Motor neuron (in vitro differentiated cells): ENCODE data around the gene SFTPA2. TPM values are rescaled to one million over a fixed set of nuclear protein-coding genes. Genes with fewer than 3 reads are reported as not detected.

Experiments used
- total RNA-seq, 8 experiments: library from RNA; unstranded; fragments of 300-600 nt; gene quantifications; 2 replicates each; pipeline versions ENCODE4 v1.2.3 to v1.2.4, GENCODE V29; 2022

SFTPA2 gene
- total RNA-seq, 8 experiments from 2014 or later = 0.07 to 1.3 (median 0.18) TPM; not detected in 2

Other genes starting within 250 kb of the SFTPA2 start
- gene PPIF, start 212.9 kb downstream of the SFTPA2 start, total RNA-seq = 10 to 100 TPM; 10.3 to 90.8 (median 22.2) TPM
- 10 to 100 TPM in 4 of 8 experiments, 1 to 10 TPM in 2, under 1 TPM in 2; 0.67 to 39.5 (median 8.0) TPM for gene ZCCHC24, start 114.8 kb downstream of the SFTPA2 start, total RNA-seq
- under 1 TPM; 0.05 to 0.66 (median 0.23) TPM for gene EIF5AL1, start 47.9 kb downstream of the SFTPA2 start, total RNA-seq
- 1 to 10 TPM in 1 of 8 experiments, under 1 TPM in 5, not detected in 2; 0.07 to 1.4 (median 0.45) TPM for gene SFTPA1, start 50.5 kb upstream of the SFTPA2 start, total RNA-seq
- 1 to 10 TPM in 7 of 8 experiments, under 1 TPM in 1; 0.92 to 7.1 (median 3.8) TPM for gene NUTM2B, start 142.8 kb upstream of the SFTPA2 start, total RNA-seq